GM12801 (cell line): ENCODE measurements around the gene PDE3A.

Experiments used
- TF ChIP-seq, protein P1 (sequence below): IDR thresholded peaks from one replicate; pipeline ENCODE4 v1.5.1; 2011; ENCODE audit warnings: control low read depth; ENCODE audit not compliant: insufficient read length; ENCODE audit errors: extremely low read depth

The PDE3A gene

GRCh38 chr12:20426957-20427356, 58.6 kb downstream of the PDE3A start:
- TF ChIP-seq, protein P1, sequence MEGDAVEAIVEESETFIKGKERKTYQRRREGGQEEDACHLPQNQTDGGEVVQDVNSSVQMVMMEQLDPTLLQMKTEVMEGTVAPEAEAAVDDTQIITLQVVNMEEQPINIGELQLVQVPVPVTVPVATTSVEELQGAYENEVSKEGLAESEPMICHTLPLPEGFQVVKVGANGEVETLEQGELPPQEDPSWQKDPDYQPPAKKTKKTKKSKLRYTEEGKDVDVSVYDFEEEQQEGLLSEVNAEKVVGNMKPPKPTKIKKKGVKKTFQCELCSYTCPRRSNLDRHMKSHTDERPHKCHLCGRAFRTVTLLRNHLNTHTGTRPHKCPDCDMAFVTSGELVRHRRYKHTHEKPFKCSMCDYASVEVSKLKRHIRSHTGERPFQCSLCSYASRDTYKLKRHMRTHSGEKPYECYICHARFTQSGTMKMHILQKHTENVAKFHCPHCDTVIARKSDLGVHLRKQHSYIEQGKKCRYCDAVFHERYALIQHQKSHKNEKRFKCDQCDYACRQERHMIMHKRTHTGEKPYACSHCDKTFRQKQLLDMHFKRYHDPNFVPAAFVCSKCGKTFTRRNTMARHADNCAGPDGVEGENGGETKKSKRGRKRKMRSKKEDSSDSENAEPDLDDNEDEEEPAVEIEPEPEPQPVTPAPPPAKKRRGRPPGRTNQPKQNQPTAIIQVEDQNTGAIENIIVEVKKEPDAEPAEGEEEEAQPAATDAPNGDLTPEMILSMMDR = no peak

DNA sequence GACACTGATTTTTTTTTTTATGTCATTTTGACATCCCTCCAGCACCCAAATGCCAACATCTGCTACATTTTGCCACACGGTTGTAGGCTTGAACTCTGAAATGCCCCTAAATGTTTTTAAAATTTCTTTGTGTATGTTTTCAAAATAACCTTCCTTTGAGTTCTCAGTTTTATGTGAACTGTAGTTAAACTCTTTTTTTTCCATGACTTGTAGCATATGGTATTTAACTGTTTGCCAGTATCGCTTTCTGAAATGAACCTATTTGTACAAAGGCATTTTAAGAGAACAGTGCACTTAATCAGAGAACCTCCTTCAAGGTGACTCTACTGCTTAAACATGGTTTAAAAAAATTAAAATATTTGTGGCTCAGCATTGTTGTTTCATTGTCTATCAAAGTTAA, 61.5 kb downstream of the PDE3A start:
- TF ChIP-seq, protein P1 = no peak

DNA sequence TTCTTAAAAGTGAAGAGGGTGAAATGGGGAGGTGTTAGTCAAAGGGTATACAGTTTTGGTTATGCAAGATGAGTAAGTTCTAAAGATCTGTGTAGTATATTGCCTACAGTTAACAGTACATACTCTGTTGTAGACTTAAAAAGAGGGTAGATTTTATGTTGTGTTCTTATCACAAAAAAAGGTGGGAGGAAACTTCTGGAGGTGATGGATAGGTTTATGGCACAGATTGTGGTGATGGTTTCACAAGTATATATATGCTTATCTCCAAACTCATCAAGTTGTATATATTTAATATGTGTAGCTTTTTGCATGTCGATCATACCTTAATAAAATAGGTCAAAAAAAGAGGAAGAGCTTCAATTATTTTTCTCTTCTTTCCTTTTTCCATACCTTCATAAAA, 64.0 kb downstream of the PDE3A start:
- TF ChIP-seq, protein P1 = no peak

DNA sequence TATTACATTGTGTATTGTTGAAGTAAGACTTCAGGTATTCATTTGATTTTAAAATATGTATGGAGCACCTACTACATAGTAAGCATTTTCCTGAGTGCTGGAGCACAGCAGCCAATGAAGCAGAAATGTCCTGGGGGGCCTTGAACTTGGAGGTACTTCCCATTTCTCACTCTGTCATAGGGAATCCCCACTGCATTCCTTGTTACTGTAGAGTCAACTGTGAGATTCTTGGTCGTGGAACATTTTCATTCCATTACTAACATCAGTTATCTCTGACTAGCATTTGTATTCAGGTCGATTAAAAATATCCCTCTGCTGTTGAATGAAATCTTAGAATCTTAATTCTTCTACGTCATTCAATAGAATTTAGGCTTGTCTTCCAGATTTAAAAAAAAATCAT, 66.7 kb downstream of the PDE3A start:
- TF ChIP-seq, protein P1 = no peak

- TF ChIP-seq, protein P1 = no peak
Observed at GRCh38 chr12:20436316-20436715, 68.0 kb downstream of the PDE3A start.

- TF ChIP-seq, protein P1 = no peak
Observed at GRCh38 chr12:20438299-20438779, 70.0 kb downstream of the PDE3A start.

GRCh38 chr12:20439626-20440025, 71.3 kb downstream of the PDE3A start:
- TF ChIP-seq, protein P1 = no peak

GRCh38 chr12:20440408-20440807, 72.1 kb downstream of the PDE3A start:
- TF ChIP-seq, protein P1 = no peak
